Neural progenitor cell (in vitro differentiated cells): ENCODE results near the gene LAMA2. TPM values are rescaled to one million over a fixed set of nuclear protein-coding genes. Genes with fewer than 3 reads are reported as not detected.

Experiments used
- DNase-seq: peaks from one replicate; pipeline ENCODE4 v3.0.0-alpha.2; 2016; ENCODE audit warnings: low spot score
- H2AFZ ChIP-seq: fragments of 200-600 bp; sonication (generic); replicated peaks from 2 replicates; pipeline ENCODE4 v1.6.1; 2016; ENCODE audit warnings: antibody characterized with exemption
- H3F3A ChIP-seq: fragments of 200-600 bp; sonication (generic); 2 replicates; pipeline ENCODE4 v1.6.1; 2016; ENCODE audit warnings: antibody characterized with exemption, low read depth
- H3K27ac ChIP-seq: fragments of 200-600 bp; sonication (generic); 2 replicates; pipeline ENCODE4 v1.5.1; 2016; ENCODE audit warnings: mild to moderate bottlenecking
- H3K27me3 ChIP-seq: fragments of 200-600 bp; sonication (generic); 2 replicates; pipeline ENCODE4 v1.6.1; 2016; ENCODE audit warnings: mild to moderate bottlenecking, moderate library complexity
- H3K36me3 ChIP-seq: fragments of 200-600 bp; sonication (generic); 2 replicates; pipeline ENCODE4 v1.5.1; 2016
- H3K4me1 ChIP-seq: fragments of 200-600 bp; sonication (generic); 2 replicates; pipeline ENCODE4 v1.6.1; 2016; ENCODE audit warnings: mixed run types
- H3K4me2 ChIP-seq: fragments of 200-600 bp; sonication (generic); 2 replicates; pipeline ENCODE4 v1.6.1; 2016
- H3K4me3 ChIP-seq: fragments of 200-600 bp; sonication (generic); 2 replicates; pipeline ENCODE4 v1.5.1; 2016
- H3K79me2 ChIP-seq: fragments of 200-600 bp; sonication (generic); 2 replicates; pipeline ENCODE4 v1.6.1; 2016; ENCODE audit warnings: low read depth
- H3K9ac ChIP-seq: fragments of 200-600 bp; sonication (generic); 2 replicates; pipeline ENCODE4 v1.6.1; 2016
- H3K9me3 ChIP-seq: fragments of 200-600 bp; sonication (generic); 2 replicates; pipeline ENCODE4 v1.5.1; 2016; ENCODE audit warnings: low read depth
- H4K20me1 ChIP-seq: fragments of 200-600 bp; sonication (generic); 2 replicates; pipeline ENCODE4 v1.6.1; 2016; ENCODE audit warnings: low read depth
- H3K27ac Mint-ChIP-seq: 3 replicates; pipeline ENCODE4 v1.8.0; 2021; ENCODE audit warnings: mixed read lengths
- H3K27me3 Mint-ChIP-seq: 2 replicates; pipeline ENCODE4 v1.8.0; 2022; ENCODE audit warnings: low read depth, mild to moderate bottlenecking, inconsistent platforms, moderate library complexity, mixed read lengths; ENCODE audit not compliant: insufficient read depth
- H3K36me3 Mint-ChIP-seq: 3 replicates; pipeline ENCODE4 v1.8.0; 2021; ENCODE audit warnings: mixed read lengths
- H3K4me1 Mint-ChIP-seq: 3 replicates; pipeline ENCODE4 v1.8.0; 2021; ENCODE audit warnings: mixed read lengths
- H3K4me3 Mint-ChIP-seq: 3 replicates; pipeline ENCODE4 v1.8.0; 2021; ENCODE audit warnings: mild to moderate bottlenecking, moderate library complexity, mixed read lengths
- H3K9me3 Mint-ChIP-seq: 3 replicates; pipeline ENCODE4 v1.8.0; 2020; ENCODE audit warnings: mixed read lengths
- CTCF ChIP-seq: fragments of 200-600 bp; sonication (generic); IDR thresholded peaks from 2 replicates; pipeline ENCODE4 v1.5.1; 2017; ENCODE audit warnings: antibody characterized with exemption, mild to moderate bottlenecking
- EZH2 ChIP-seq: fragments of 200-600 bp; sonication (generic); IDR thresholded peaks from 2 replicates; pipeline ENCODE4 v1.6.1; 2017; ENCODE audit warnings: antibody characterized with exemption, mild to moderate bottlenecking, moderate library complexity
- EZH2phosphoT487 ChIP-seq: fragments of 200-600 bp; sonication (generic); IDR thresholded peaks from 2 replicates; pipeline ENCODE4 v1.6.1; 2017; ENCODE audit warnings: antibody characterized with exemption
- total RNA-seq: library from RNA; depleted of rRNA; stranded (reverse); fragments of >200 nt; gene quantifications from 2 replicates; pipeline ENCODE4 v1.2.3, GENCODE V29; 2015; ENCODE audit warnings: low replicate concordance

The LAMA2 gene
- total RNA-seq, 1 donor from 2014 or later: 1.5 TPM

DNA sequence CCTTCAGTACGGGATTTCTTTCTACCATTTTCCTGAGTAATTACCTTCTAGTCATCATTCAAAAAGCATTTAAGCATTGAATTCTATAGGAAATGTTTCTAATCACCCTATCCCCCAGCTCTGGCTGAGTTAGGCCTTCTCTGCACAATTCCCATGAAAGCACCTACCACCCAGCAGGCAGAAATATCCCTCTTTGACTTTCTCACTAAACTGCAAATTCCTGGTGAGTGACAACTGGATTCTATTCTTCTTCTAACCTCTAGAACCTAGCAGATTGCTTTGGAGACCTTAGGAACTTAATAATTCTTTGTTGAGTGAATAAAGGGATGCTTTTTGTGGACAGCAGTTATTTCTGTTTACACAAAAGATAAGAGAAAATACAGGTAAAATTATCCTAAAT lies 328.7 kb downstream of the LAMA2 start:
- H3K4me1 ChIP-seq: peaks cover 8% of the 10 kb centered on the region
- H3K9ac ChIP-seq: no peak overlapping the region
- H3K9me3 ChIP-seq: no peaks in the 10 kb centered on the region
- H3K27me3 ChIP-seq: no peaks in the 10 kb centered on the region
- H3K27me3 Mint-ChIP-seq: no peaks in the 10 kb centered on the region
- no peaks in the 10 kb centered on the region for H4K20me1 ChIP-seq
- H3K36me3 ChIP-seq: no peaks in the 10 kb centered on the region
- H3K36me3 Mint-ChIP-seq: no peaks in the 10 kb centered on the region
- no peaks in the 10 kb centered on the region for H3F3A ChIP-seq
- H3K9me3 Mint-ChIP-seq: peaks cover 2% of the 10 kb centered on the region
- H3K4me1 Mint-ChIP-seq: peaks cover 7% of the 10 kb centered on the region
- no peaks in the 10 kb centered on the region for H3K79me2 ChIP-seq
- H2AFZ ChIP-seq: peak overlapping the region; percentile 10
- H3K27ac Mint-ChIP-seq: no peak overlapping the region
- no peak overlapping the region for H3K4me3 Mint-ChIP-seq
- H3K27ac ChIP-seq: peak overlapping the region; percentile 24
- TF ChIP-seq EZH2 (no peak), EZH2phosphoT487 (no peak)
- H3K4me2 ChIP-seq: no peak overlapping the region
- no peak overlapping the region for H3K4me3 ChIP-seq
- DNase-seq: peak; percentile 2

DNA sequence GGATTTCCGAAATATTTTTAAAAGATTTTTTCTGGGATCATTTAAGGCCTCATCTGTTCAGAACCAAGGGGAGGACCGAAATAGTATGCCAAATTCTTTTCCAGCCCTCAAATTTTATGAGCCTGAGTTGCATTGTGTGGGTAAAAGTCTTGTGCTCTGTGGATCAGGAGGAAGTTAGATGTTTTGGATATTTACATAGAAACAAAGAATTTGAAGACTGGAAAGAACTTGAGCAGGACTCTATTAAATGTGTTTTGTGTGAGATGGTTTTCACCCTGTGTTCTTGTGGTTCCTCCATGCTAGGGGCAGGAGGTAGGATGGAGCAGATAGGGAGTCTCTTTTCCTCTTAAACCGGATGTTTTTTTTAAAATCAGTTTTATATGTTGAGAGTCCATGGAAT lies 329.1 kb downstream of the LAMA2 start:
- peaks cover 2% of the 10 kb centered on the region for H3K9me3 Mint-ChIP-seq

DNA sequence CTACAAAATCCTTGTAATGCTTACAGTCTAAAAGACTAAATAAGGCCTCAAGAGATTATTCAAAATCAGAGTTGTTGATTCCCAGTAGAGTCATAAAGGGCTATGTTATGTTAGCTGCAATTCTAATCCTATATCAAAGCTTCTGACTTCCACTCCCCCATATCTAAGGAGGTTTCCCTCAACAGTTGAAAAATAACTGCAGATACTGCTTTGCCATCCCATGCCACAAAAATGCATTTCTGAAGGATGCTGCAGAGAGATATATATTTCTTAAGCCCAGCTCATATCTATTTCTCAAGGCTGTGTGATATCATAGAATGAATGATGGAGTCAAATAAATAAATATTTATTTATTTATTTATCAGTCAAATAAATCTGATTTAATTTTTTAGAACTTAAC lies 332.3 kb downstream of the LAMA2 start:
- no peak for DNase-seq
- H4K20me1 ChIP-seq: no peaks in the 10 kb centered on the region
- peaks cover 2% of the 10 kb centered on the region for H3K9me3 Mint-ChIP-seq
- H3K79me2 ChIP-seq: no peaks in the 10 kb centered on the region
- no peak overlapping the region for H3K9ac ChIP-seq
- H3F3A ChIP-seq: no peaks in the 10 kb centered on the region
- H3K27me3 ChIP-seq: no peaks in the 10 kb centered on the region
- no peak overlapping the region for H3K4me3 Mint-ChIP-seq
- H3K27ac Mint-ChIP-seq: no peak overlapping the region
- H3K36me3 Mint-ChIP-seq: no peaks in the 10 kb centered on the region
- no peak overlapping the region for H3K27ac ChIP-seq
- no peak overlapping the region for H3K4me2 ChIP-seq
- no peaks in the 10 kb centered on the region for H3K36me3 ChIP-seq
- TF ChIP-seq EZH2 (no peak), CTCF (no peak), EZH2phosphoT487 (no peak)
- no peak overlapping the region for H2AFZ ChIP-seq
- H3K27me3 Mint-ChIP-seq: no peaks in the 10 kb centered on the region
- H3K9me3 ChIP-seq: no peaks in the 10 kb centered on the region
- H3K4me1 ChIP-seq: peaks cover 8% of the 10 kb centered on the region
- H3K4me1 Mint-ChIP-seq: peaks cover 3% of the 10 kb centered on the region
- H3K4me3 ChIP-seq: no peak overlapping the region

More for the DNA sequence above, 329.1 kb downstream of the LAMA2 start:
- H3K4me3 ChIP-seq: no peak overlapping the region
- H3K79me2 ChIP-seq: no peaks in the 10 kb centered on the region
- H3K4me1 ChIP-seq: peaks cover 8% of the 10 kb centered on the region
- H3K36me3 ChIP-seq: no peaks in the 10 kb centered on the region
- H4K20me1 ChIP-seq: no peaks in the 10 kb centered on the region
- H3K4me3 Mint-ChIP-seq: no peak overlapping the region
- TF ChIP-seq EZH2 (no peak), EZH2phosphoT487 (no peak), CTCF (no peak)
- no peaks in the 10 kb centered on the region for H3K36me3 Mint-ChIP-seq
- H3F3A ChIP-seq: no peaks in the 10 kb centered on the region
- no peaks in the 10 kb centered on the region for H3K27me3 Mint-ChIP-seq
- peak overlapping the region; percentile 24 for H3K27ac ChIP-seq
- no peak for DNase-seq
- H3K4me2 ChIP-seq: no peak overlapping the region
- H3K27ac Mint-ChIP-seq: no peak overlapping the region
- no peak overlapping the region for H3K9ac ChIP-seq
- peaks cover 3% of the 10 kb centered on the region for H3K4me1 Mint-ChIP-seq
- peak overlapping the region; percentile 47 for H2AFZ ChIP-seq
- H3K27me3 ChIP-seq: no peaks in the 10 kb centered on the region
- no peaks in the 10 kb centered on the region for H3K9me3 ChIP-seq

DNA sequence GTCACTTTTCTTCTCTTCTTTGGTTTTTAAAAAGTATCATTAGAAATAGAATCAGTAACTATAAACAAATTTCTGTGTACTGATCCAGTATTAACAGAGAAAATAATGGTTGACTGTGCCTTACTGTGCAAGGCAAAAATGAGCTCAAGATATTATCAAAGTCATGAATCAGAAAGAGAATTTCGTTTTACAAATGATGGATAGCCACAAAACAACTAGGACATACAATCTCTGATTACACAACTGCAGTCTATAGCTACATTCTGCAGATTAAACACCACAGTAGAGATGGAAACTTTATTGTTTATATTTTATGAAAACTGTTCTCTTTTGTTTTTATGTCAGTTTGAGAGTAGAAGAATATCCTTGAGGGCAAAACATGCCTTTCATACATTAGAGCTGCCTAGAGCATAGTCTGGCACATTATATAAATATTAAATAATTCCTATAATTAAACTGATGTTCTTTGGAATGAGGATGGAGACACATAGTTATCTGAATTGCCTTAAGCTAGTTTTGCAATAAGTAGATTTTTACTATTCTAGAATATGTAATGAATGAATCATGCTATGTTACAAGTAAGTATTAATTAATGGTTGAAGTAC lies 333.1 kb downstream of the LAMA2 start:
- H3K27ac Mint-ChIP-seq: no peak overlapping the region
- TF ChIP-seq EZH2phosphoT487 (no peak), EZH2 (no peak), CTCF (no peak)

More for the DNA sequence above, 333.1 kb downstream of the LAMA2 start:
- peaks cover 2% of the 10 kb centered on the region for H3K9me3 Mint-ChIP-seq
- Histone ChIP-seq H3K4me2 (no peak overlapping the region), H3K36me3 (no peaks in the 10 kb centered on the region), H3K27me3 (no peaks in the 10 kb centered on the region), H2AFZ (no peak overlapping the region), H3K27ac (no peak overlapping the region), H3F3A (no peaks in the 10 kb centered on the region), H3K79me2 (no peaks in the 10 kb centered on the region), H3K9ac (no peak overlapping the region), H4K20me1 (no peaks in the 10 kb centered on the region), H3K4me1 (peaks cover 8% of the 10 kb centered on the region), H3K9me3 (no peaks in the 10 kb centered on the region), H3K4me3 (no peak overlapping the region)
- H3K4me3 Mint-ChIP-seq: no peak overlapping the region
- H3K4me1 Mint-ChIP-seq: peaks cover 3% of the 10 kb centered on the region
- DNase-seq: no peak
- no peaks in the 10 kb centered on the region for H3K36me3 Mint-ChIP-seq
- H3K27me3 Mint-ChIP-seq: no peaks in the 10 kb centered on the region
